ENCODE results near the gene DMAC2L. TPM values are rescaled to one million over a fixed set of nuclear protein-coding genes. Genes with fewer than 3 reads are reported as not detected.

Gene DMAC2L
- total and polyA plus RNA-seq, 11 donors, result 12.6 to 29.9 (median 22.8) TPM

DNA sequence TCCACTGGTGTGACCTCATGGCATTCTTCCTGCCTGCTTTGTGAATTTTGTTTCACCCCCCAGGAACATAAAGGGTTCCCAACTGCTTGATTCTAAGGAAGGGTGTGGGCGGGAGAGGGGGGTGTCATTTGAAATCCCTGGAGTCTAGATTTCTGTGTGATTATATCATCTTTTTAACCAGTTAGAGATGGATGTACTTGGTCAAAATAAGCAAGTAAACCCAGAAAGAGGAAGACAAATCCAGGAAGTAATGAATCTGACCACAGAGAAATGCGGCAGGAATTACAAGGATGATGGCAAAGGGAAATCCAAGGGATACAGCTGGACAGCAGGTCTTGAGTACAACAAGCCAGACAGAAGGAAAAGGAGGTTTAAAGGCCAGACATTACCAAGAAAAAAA, 38.9 kb downstream of the DMAC2L start:
- TF ChIP-seq, protein P1, sequence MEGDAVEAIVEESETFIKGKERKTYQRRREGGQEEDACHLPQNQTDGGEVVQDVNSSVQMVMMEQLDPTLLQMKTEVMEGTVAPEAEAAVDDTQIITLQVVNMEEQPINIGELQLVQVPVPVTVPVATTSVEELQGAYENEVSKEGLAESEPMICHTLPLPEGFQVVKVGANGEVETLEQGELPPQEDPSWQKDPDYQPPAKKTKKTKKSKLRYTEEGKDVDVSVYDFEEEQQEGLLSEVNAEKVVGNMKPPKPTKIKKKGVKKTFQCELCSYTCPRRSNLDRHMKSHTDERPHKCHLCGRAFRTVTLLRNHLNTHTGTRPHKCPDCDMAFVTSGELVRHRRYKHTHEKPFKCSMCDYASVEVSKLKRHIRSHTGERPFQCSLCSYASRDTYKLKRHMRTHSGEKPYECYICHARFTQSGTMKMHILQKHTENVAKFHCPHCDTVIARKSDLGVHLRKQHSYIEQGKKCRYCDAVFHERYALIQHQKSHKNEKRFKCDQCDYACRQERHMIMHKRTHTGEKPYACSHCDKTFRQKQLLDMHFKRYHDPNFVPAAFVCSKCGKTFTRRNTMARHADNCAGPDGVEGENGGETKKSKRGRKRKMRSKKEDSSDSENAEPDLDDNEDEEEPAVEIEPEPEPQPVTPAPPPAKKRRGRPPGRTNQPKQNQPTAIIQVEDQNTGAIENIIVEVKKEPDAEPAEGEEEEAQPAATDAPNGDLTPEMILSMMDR (IDR thresholded peaks at IDR 0.05), result no peak
- no peak for TF ChIP-seq POLR2A (IDR thresholded peaks at IDR 0.05)
- Histone ChIP-seq H3K9me3 (no peaks in the 10 kb centered on the region), H3K27ac (no peak overlapping the region), H3K4me3 (no peak overlapping the region), H3K4me1 (peaks cover 0 to 23% (median 4%) of the 10 kb centered on the region in 12 donors), H3K36me3 (no peaks in the 10 kb centered on the region), H3K27me3 (no peaks in the 10 kb centered on the region)
- intact Hi-C loops (cut with DNase I), result no loop called here
- no peak for DNase-seq
- WGBS, 4 donors, result 57 to 67% (median 62%) methylated on average over 2 of the region's 2 CpGs
- ATAC-seq, result peak in 1 of 4 donors; percentile 20

DNA sequence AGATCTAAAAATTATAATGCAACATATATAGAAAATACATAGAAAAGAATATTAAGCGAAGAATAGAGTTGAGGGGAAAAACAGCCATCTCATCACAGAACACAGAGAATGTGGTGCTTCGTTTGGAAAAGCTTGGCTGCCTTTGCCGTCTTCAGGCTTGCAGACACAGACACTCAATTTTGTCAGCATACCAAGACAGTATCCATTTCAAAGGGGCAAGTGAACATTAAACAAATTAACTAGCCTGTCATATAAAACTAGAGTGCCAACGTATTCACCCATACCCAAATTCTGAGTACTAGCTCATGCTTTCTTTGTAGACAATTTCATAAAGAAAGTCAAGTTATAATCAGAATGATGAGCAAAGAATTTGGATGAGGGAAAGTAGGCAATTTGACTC, 40.5 kb downstream of the DMAC2L start:
- intact Hi-C loops (cut with DNase I), result no loop called here
- no peak for TF ChIP-seq POLR2A (IDR thresholded peaks at IDR 0.05)
- TF ChIP-seq, protein P1 (IDR thresholded peaks at IDR 0.05), result no peak
- 86 to 91% (median 89%) methylated on average over 4 of the region's 4 CpGs for WGBS, 4 donors
- no peak overlapping the region for H3K27ac ChIP-seq
- DNase-seq, result no peak
- no peak overlapping the region for H3K4me3 ChIP-seq
- peaks cover 0 to 5% (median 0%) of the 10 kb centered on the region in 9 donors for H3K36me3 ChIP-seq
- H3K9me3 ChIP-seq, result no peaks in the 10 kb centered on the region
- H3K4me1 ChIP-seq, result peaks cover 0 to 16% (median 4%) of the 10 kb centered on the region in 12 donors
- H3K27me3 ChIP-seq, result no peaks in the 10 kb centered on the region
- no peak for ATAC-seq

DNA sequence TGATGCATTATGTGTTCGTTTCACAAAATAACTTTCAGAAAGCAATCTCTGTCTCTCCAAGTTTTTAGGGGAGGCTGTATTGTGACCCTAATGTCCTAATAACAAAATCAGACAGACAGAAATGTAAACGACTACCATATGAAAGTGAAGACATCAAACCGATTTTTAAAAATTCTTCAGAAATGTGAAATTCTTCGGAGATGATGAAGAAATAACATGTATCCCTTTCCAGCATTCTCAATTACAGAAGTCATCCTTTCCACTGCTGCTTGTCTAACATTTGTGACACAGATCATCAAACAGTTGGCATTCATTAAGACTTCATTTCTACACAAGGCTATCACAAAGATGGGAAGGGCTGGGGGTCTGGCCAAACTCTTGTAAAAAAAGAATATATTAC, 41.0 kb downstream of the DMAC2L start:
- ATAC-seq (no peak), DNase-seq (no peak)
- peaks cover 0 to 11% (median 0%) of the 10 kb centered on the region in 9 donors for H3K36me3 ChIP-seq
- intact Hi-C loops (cut with DNase I), result no loop called here
- H3K9me3 ChIP-seq, result no peaks in the 10 kb centered on the region
- TF ChIP-seq, protein P1 (IDR thresholded peaks at IDR 0.05), result no peak
- TF ChIP-seq POLR2A (IDR thresholded peaks at IDR 0.05), result no peak
- 84 to 88% (median 86%) methylated on average over 4 of the region's 4 CpGs for WGBS, 4 donors
- H3K27me3 ChIP-seq, result no peaks in the 10 kb centered on the region
- H3K27ac ChIP-seq, result no peak overlapping the region
- peaks cover 0 to 11% (median 0%) of the 10 kb centered on the region in 12 donors for H3K4me1 ChIP-seq
- H3K4me3 ChIP-seq, result no peak overlapping the region

DNA sequence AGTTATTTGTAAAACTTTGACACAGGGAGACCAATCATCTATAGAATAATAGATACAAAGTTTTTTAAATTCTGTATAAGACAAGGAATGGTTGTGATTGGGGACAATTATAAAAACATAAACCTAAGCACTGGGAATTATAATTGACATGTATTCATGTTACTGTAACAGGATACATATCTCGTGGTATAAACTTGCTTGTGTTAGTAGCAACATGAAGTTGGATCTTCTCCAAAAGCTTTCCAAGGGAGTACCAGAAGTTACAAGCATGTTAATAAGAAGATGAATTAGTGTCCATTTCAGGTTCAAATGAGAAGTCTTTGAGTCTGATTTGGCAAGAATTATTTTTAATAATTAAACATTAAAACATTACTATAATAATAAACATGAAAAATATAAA, 42.4 kb downstream of the DMAC2L start:
- intact Hi-C loops (cut with DNase I), result no loop called here
- WGBS, 4 donors, result 0 to 52% (median 25%) methylated on average over 1 of the region's 1 CpG
- Histone ChIP-seq H3K9me3 (no peaks in the 10 kb centered on the region), H3K4me3 (no peak overlapping the region), H3K27ac (no peak overlapping the region), H3K4me1 (peaks cover 0 to 11% (median 0%) of the 10 kb centered on the region in 12 donors), H3K27me3 (no peaks in the 10 kb centered on the region), H3K36me3 (peaks cover 0 to 13% (median 0%) of the 10 kb centered on the region in 9 donors)
- no peak for ATAC-seq
- no peak for TF ChIP-seq POLR2A (IDR thresholded peaks at IDR 0.05)
- TF ChIP-seq, protein P1 (IDR thresholded peaks at IDR 0.05), result no peak
- no peak for DNase-seq
